ENCODE data around the gene SAP30.
A peak's percentile ranks its signal among the peaks of the same experiment; 100 is the strongest.

The SAP30 gene

DNA sequence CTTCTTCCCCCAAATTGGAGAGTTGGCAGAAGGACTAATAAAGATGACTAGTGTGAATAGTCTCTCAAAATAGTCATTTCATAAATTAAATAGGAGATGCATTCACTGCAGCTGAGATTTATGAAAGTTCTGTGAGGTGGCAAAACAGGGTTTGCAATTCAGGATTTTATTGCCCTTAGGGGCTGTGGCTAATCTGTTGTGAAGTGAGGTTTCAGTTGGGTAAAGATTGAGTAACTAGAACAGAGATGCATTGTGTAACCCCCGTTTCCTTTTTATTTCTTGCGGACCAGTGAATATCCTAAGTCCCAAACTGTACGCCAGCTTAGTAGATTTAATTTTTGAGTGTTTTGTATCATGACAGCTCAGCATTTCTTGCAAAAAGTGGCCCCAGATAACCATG is 44.3 kb downstream of the SAP30 start:
- no peak overlapping the region for H3K4me3 ChIP-seq (ENCODE audit: low read length)
- TF ChIP-seq, protein P1, sequence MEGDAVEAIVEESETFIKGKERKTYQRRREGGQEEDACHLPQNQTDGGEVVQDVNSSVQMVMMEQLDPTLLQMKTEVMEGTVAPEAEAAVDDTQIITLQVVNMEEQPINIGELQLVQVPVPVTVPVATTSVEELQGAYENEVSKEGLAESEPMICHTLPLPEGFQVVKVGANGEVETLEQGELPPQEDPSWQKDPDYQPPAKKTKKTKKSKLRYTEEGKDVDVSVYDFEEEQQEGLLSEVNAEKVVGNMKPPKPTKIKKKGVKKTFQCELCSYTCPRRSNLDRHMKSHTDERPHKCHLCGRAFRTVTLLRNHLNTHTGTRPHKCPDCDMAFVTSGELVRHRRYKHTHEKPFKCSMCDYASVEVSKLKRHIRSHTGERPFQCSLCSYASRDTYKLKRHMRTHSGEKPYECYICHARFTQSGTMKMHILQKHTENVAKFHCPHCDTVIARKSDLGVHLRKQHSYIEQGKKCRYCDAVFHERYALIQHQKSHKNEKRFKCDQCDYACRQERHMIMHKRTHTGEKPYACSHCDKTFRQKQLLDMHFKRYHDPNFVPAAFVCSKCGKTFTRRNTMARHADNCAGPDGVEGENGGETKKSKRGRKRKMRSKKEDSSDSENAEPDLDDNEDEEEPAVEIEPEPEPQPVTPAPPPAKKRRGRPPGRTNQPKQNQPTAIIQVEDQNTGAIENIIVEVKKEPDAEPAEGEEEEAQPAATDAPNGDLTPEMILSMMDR (conservative IDR thresholded peaks at IDR 0.05; ENCODE audit: low read depth, low read length), result no peak
- DNase-seq (ENCODE audit: low read depth), result no peak

DNA sequence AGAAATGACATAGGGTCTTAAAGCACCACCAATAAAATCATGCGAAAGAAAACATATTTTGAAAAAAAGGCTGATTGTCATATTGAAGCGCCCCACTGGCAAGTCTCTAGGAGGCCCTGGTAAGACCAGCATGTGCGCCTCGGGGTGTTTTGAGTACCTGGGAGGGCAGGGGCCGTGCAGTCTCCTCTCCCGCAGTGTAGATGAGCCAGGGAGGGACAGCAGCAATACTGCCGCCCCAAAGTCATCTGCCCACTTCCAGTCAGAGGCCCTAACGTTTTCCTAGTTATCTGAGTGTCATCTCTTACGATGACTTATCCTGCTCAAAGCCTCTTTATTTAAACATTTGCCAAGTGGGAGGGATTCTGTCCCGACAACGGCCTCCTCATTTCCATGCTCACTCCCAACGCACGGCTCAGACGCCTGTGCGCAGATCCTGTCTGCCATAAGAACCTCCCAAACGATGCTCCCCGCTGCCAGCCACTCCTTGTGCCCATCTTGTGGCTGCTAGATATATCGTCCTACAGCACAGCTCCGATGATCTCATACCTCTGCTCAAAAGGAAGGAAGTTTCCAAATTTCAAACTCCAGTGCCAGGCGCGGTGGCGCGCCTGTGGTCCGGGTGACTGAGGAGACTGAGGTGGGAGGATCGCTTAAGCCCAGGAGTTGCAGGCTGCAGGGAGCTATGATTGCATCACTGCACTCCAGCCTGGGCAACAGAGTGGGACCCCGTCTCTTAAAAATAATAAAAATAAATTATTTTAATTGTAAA is 45.3 kb downstream of the SAP30 start:
- DNase-seq (ENCODE audit: low read depth), result no peak
- TF ChIP-seq, protein P1 (conservative IDR thresholded peaks at IDR 0.05; ENCODE audit: low read depth, low read length), result no peak
- H3K4me3 ChIP-seq (ENCODE audit: low read length), result no peak overlapping the region

DNA sequence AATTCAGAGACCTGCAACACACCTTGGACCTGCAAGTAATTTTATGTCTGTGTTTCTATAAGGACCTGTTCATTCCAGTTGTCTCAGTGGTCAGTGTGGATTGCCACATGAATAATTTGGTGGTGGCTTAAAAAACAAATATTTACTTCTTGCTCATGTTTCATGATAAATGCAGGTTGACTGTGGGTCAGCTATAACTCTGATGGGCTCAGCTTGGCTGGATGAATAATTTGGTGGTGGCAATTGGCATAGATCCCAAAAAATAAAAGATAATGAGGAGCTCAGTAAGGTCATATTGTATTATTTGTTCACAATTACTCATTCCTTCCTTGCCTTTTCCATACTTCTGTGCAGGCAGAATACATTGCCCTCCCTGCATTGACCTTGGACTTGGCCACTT is 47.1 kb downstream of the SAP30 start:
- TF ChIP-seq, protein P1 (conservative IDR thresholded peaks at IDR 0.05; ENCODE audit: low read depth, low read length), result no peak
- DNase-seq (ENCODE audit: low read depth), result no peak
- no peak overlapping the region for H3K4me3 ChIP-seq (ENCODE audit: low read length)

DNA sequence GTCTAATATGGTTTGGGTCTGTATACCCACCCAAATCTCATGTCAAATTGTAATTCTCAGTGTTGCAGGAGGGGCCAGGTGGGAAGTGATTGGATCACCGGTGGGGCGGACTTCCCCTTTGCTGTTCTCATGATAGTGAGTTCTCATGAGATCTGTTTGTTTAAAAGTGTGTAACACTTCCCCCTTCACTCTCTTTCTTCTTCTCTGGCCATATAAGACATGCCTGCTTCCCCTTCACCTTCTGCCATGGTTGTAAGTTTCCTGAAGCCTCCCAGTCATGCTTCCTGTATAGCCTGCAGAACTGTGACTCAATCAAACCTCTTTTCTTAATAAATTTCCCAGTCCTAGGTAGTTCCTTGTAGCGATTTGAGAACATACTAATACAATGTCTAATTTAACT is 47.9 kb downstream of the SAP30 start:
- DNase-seq (ENCODE audit: low read depth), result no peak
- no peak overlapping the region for H3K4me3 ChIP-seq (ENCODE audit: low read length)
- TF ChIP-seq, protein P1 (conservative IDR thresholded peaks at IDR 0.05; ENCODE audit: low read depth, low read length), result no peak

DNA sequence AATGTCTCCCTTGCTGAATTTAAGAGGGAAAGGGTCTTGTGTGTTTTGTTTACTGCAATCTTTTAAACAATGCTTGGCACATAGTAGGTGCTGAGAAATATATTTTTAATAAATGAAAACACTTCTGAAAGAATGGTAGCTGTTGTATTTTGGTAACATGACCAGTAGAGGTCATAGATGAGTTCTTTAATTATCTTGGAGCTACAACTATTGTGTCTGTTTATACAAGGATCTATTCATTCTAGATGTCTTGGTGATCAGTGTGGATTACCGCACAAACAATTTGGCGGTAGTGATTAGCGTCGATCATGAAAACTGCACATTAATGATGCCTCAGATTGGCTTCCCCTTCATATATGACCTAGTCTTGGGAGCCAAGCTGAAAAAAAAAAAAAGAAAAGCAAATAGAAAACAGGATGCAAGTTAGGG is 49.6 kb downstream of the SAP30 start:
- H3K4me3 ChIP-seq (ENCODE audit: low read length), result no peak overlapping the region
- DNase-seq (ENCODE audit: low read depth), result no peak
- TF ChIP-seq, protein P1 (conservative IDR thresholded peaks at IDR 0.05; ENCODE audit: low read depth, low read length), result peak; percentile 49

DNA sequence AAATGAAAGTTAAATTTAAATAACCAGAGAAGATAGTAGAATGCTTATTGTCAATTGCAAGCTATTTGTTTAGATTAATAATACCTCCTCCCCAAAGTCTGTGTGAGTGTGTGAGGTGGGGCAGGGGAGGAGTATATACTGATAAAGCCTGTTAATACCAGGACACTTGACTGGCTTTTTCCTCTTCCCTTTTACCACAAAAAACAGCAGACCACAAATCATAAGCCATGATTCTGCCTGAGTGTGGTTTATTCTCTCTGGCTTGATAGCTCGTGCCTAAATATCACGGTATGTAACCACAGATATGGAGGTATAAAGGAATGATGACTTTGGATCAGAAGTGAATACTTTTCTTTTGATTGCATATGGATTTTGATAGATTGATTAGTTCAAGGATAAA is 50.0 kb downstream of the SAP30 start:
- TF ChIP-seq, protein P1 (conservative IDR thresholded peaks at IDR 0.05; ENCODE audit: low read depth, low read length), result no peak
- no peak overlapping the region for H3K4me3 ChIP-seq (ENCODE audit: low read length)
- no peak for DNase-seq (ENCODE audit: low read depth)

All from retinal pigment epithelial cell (primary cell).